Fibroblast of peridontal ligament (primary cell): Measurements from ENCODE around the gene DOK7.
A peak's percentile ranks its signal among the peaks of the same experiment; 100 is the strongest.

Experiments
- DNase-seq: peaks from one replicate; pipeline ENCODE4 v3.0.0-alpha.2; 2010; ENCODE audit errors: extremely low read depth

Gene DOK7

DNA sequence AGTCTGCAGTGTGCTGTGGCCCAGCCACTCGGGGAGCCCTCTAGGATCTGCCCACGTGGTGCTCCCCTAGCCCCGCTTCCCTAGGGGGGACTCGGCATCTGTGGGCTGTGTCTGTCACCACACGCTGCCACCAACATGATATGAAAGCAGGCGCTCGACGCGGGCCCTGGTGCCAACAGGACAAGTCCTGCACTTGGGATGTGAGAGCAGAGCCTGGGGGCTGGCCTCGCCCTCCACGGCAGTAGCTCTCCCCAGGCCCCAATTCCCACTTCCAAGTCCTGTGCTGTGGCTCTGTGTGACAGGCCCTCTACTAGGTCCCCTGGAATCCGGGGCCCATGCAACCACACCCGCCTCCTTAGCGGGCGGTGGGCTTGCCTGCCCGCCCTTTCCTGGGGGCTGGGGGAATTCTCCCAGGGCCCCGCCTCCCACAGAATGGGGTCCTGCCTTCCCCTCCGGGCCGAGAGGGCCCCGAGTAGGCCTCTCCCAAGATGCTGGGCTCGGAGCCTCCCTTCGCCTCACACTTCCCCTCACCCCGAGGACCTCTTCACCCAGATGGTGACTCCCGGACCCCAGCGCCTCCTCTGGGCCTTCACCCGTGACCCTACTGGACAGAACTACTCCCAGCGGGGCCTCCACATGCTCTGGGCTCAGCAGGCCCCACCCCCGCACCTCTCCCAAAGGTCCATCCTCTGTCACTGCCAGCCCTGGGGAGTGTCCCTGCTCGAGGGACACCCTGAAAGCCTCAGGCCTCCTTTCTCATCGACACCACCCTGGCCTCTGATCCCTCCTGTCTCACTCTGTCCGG, 57.9 kb downstream of the DOK7 start:
- DNase-seq = no peak

DNA sequence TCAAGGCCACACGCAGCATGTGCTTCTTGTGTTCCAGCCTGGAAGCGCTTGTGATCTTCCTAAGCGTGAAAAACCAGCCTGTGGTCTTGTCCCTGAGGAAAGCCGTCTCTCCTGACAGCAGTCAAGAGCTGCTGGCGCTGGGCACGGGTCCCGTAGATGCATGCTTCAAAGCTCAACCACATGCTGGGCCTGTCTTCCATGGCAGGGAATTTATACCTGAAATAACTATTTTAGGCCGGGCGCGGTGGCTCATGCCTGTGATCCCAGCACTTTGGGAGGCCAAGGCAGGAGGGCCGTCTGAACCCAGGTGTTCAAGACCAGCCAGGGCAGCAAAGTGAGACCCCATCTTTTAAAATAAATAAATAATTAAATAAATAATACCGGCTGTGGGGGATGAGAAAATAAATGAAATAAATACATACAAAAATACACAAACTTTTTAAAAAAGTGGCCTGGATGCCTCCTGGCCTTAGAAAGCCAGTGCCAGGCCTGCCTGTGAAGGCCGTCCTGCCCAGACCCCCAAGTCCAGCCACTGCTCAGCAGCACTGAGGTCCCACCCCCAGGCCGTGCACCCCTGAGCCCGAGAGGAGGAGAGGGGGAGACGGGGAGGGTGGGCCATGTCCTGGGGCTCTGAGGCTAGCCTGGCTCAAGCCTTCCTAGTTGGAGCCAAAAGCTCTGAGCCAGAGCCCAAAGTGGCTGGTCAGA, 58.7 kb downstream of the DOK7 start:
- DNase-seq = no peak

DNA sequence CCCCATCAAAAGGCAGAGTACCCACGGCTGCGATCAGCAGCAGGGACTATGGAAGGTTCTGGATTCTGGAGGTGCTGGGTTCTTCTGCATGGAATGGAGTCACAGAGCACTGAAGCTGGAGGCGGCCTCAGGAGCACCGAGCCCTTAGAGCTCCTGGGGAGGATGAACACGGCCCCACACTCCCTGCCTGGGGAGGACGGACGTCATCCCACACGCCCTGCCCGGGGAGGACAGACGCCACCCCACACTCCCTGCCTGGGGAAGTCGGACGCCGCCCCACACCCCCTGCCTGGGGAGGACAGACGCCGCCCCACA, 59.2 kb downstream of the DOK7 start:
- DNase-seq = no peak

DNA sequence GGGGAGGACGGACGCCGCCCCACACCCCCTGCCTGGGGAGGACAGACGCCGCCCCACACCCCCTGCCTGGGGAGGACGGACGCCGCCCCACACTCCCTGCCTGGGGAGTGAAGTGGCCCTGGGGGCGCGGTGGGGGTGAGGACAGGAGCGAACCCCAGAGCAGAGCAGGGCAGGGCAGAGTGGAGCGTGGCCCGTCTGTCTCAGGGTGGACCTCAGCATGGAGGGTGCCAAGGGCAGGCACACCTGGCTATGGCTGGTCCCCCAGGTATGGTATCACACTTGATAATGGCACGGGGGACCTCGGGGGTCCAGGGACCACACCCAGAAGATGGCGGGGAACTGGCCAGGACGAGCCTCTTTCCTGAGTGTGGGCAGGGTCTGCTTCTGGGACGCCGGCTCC, 59.5 kb downstream of the DOK7 start:
- no peak for DNase-seq

DNA sequence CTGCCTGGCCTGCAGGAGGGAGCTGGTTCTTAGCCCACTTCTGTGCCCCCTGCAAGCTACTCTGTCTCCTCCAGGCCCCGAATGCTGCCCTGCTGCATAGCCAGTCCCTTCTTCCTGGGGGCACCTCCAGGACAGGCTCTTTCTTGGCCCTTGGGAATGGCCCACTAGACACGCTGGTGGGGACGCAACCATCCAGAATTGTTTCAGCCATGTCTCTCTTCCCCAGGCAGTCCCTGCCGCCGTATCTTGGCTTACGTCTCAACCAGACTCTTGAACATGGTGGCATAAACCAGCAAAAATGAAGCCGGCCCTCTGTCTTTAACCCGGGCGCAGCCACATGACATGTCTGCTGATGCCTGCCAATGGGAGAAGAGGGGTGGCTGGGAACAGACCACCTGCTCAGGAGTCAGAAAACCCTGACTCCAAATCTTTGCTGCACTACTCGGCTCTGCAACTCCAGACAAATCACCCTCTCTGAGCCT, 60.1 kb downstream of the DOK7 start:
- DNase-seq = no peak

DNA sequence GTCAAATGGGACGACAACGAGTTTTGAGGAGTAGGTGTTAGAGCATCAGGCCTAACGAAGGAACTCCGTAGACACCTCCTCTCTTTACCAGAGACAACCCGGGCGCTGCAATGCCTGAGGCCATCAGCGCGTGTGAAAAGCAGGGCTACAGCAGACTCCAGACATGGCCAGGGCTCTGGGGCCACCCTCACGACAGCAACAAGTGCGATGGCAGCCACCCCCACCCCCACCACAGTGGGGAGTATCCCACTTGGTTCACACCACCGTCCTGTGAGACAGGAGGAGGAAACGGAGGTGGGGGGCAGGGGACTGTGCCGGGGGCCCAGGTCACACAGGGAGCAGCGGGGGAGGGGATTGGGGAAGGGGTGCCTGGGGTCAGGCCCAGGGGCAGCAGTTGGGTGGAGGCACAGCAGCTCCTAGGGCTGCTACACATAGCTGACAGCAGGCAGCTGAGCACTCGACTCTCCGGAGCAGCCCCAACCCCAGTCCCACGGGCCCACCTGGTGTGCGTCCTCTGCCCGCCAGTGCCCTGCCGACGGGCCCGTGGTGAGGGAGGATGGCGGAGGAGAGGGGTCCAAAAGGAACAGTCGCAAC, 60.6 kb downstream of the DOK7 start:
- no peak for DNase-seq

DNA sequence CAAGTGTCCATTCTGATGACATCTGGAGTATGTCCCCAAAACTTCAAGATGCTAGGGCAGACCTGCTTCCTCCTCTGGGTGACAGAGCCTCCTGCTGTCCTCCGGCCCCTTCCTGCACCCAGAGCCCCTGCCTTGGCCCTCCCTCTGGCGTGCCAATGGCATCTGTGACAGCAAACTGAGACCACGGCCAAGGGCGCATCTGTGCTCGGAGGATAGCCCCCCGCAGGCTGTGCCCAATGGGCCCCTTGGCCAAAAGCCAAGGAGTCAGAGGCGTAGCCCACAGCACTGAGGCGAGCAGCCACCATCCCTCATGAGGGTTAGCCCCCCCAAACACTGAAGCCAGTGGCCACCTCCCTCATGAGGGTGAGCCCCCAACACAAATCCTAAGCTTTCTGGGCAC, 61.2 kb downstream of the DOK7 start:
- no peak for DNase-seq

DNA sequence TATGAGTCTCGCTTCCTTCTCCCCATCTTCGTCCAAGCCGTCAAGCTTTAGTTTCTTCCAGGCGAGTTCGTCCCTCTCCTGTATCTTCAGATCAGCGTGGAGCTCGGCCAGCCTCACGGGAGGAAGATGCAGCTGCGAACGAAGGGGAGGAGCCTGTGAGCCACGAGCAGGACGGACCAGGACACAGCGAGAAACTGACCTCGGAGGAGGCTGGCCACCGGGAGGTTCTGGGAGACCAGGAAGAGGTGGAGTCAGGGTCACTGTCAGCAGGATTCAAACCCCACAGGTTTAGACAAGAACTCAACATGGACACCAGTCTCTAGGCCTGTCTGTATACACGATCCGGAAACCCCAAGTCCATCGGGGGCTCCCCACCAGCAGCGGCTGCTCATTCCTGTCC, 61.8 kb downstream of the DOK7 start:
- DNase-seq = no peak

DNA sequence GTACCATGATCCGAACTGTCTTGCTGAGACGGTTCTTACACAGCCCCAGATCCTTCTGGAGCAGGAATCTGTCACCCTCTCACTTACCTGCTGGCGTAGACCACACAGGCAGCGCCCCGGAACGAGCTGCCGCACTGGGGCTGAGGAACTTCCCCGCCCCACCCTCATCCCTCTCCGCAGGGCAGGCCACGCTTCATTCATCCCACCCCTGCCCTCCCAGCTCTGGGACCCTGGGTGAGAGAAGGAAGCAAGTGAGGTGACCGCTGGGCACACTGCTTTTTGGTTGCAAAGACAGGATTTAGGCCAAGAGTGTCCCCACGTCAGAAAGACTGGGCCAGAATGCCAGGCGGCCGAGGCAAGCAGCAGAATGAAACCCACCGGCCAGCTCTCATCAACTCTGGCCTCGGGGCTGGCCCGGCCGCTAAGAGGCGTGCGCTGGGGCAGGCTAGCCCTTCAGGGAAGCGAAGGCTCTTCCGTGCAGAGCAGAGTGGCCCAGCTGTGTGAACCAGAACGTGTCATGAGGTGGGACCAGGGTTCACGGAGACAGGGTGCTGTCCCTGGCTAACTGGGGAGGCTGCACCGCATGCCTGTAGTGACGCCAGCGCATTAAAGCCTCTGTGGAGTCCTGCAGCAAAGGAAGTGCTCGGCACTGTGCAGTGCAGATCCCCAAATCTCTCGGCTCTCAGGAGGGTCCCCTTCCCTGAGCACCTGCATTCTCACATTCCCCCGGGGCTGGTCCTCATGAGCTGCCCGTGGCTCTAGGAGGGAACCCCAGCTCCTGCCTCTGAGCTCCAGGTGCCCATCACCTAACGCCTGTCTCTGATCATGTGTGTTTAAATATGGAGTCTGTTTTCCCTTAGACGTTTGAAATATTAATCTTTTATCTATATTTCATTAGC, 62.7 kb downstream of the DOK7 start:
- DNase-seq = no peak

DNA sequence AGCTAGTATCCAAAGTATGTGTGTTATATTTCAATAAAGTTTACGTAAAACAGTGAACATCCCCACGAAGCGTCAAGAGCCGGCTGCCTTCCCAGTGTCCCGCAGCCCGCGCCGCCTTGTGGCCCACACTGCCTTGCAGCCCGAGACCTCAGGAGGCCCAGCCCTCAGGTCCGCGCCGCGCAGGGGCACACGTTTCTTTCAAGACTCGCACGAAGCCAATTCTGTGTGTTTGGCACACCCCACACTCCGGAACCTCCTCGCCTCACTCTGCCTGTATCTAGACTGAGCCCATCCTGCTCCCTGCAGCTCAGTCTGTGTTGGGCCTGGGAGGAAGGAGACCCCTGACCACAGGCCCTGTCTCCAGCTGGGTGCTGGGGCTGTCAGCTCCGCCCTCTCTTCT, 63.4 kb downstream of the DOK7 start:
- DNase-seq = no peak

DNA sequence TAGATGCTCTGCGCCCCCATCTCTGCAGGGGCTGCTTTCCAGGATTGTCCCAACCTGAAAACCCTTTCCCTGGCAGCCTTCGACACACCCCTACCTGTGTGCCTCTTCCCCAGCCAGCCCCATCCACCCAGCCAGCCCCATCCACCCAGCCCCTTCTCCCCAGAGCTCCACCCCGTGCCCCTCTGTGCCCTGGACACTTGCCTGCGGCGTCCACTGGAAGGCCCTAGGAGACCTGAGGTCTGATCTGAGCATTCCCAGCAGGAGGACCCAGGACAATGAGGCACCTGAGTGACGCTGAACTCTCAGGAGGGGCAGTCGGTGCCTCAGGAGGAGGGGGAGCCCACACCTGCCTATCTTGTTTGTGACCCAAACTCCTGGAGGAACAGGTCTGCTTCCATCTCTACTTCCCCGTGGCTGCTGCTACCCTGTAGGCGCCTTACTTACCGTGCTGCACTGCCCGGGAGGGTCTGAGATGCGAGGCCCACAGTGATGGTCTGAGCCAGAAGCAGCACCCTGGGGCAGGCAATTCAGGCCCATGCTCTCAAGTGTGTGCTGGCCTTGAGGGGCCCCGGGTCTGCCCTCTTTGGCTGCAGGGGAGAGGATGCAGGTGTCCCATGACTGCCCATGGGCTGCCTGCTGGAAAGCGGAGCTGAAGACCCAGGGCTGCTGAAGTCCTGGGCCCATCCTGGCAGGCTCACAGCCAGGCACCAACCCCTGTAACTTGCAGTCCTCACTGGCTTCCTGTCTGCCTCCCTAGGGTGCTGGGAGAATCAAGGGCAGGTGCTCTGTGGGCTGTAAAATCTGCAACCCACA, 64.2 kb downstream of the DOK7 start:
- no peak for DNase-seq

DNA sequence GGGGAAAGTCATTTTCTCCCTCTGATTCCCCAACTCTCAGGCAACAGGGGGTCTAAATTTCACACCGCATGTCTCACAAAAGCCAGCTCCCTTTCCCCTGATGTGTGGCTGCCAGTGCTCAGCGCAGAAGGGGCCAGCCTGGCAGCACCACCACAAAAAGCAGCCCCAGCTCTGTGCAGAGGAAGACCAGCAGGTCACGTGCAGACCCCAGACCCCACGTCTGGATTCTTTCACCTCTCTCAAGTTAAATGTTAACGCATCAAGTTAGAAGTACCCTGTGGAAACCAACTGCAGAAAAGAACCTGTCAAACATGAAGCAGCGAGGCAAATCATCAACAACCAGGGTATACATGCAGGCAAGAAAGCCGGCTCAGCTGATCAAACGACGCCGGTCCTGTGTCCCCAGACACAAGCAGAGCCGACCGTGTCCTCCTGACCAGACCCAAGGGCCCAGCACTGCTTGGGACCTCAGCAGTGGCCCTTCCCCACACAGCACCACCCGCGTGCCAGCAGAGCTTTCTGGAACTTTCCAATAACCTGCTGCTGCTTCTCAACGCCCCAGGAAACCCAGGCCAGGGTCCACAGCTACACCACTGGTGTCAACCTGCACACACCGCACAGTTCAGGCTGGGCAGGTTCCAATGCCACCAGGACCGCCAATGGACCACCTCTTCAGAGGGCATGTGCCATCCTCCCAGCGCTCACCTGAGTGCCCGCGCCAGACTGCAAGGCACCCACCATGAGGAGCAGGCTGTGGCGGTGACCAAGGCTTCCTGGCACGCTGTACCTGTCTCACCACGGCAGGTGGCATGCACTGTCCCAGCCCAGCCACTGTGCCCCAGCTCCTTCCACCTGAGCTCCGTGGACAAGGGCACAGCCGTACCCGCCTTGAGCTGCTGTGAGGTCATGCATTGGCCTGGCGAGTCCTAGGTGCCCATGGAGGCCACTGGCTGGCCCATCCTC, 65.1 kb downstream of the DOK7 start:
- DNase-seq = no peak

DNA sequence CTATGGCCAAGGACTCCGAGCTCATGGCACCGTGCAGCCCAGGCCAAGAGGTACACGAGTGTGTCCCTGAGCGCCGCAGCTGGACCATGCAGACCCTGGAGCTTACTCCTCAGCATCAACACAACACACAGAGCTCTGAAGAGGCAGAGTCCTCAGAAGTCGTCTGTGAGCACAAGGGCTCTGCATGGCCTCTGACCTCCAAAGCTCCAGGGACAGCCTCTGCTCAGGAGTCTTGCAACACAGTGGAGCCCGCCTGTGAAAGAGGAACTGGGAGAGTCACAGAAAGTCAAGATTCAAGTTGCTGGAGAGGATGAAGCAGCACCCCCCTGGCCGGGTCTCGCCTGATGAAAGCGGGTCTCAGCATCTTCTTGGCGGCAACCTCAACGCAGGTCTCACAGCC, 66.3 kb downstream of the DOK7 start:
- DNase-seq = no peak

DNA sequence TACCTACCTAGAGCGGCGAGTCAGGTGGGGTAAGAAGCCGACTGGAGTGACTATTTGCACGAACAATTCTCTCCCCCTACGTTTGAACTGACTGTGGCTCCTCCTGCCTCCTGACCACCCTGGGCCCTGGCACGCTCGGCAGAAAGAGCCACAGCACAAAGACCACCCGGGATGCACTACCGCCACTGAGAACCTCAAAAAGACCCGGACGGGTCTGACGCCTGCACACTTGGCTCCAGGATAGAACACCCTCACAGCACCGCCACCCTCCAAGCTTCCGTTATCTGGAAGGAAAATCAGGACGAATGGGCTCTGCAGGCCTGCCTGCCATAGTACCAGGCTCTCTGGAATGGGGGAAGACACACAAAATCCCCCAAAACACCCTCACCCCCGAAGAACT, 66.9 kb downstream of the DOK7 start:
- DNase-seq = no peak

DNA sequence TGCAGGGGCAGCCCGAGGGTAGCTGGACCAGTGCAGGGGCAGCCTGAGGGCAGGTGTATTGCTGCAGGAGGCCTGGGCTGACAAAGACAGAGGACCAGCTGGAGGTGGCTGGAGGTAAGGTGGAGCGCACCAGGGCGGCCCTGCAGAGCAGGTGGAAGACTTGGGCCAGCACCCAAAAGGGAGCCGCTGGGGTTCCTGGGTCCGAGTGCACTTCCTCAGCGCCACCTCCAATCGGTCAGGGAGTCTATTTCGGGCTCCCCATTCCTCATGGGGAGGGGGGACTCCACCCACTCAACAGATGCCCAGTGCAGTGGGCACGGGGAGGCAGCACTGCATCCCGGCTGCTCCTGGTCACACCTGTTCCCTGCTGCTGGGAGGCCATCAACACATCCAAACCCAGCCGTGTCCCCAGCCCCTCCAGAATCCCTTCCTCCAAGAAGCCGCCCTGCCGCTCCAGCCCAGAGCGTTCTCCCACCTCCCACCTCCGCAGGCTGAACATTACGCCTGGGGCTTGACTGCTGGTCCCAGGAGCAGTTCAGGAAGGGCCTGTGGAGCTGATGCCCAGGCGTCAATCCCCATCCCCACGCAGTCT, 67.7 kb downstream of the DOK7 start:
- DNase-seq = no peak

DNA sequence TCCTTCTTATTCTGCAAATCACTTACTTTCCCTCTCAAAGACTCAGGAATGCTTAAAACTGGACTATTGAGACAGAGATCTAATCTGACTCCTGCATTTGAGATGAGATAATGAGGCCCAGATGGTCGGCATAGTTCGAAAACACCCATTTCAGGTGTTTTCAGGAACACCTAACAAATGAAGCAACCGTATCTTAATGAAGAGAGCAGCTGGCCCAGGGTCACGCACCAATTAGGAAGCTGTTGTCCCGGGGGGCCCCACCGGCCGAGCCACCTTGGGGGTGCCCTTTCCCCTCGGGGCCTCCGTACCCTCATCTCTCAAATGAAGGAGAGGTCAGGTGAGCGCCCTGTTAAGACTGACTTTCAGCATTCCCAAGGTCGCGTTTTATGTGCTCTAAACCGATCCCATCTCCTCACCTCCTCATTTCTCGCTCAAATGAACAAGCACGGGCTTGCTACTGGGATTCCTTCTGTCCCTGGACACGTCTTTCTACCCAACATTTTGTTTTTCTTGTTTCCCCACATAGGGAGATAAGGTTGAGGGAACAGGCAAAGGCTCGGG, 68.3 kb downstream of the DOK7 start:
- peak; percentile 12 for DNase-seq

DNA sequence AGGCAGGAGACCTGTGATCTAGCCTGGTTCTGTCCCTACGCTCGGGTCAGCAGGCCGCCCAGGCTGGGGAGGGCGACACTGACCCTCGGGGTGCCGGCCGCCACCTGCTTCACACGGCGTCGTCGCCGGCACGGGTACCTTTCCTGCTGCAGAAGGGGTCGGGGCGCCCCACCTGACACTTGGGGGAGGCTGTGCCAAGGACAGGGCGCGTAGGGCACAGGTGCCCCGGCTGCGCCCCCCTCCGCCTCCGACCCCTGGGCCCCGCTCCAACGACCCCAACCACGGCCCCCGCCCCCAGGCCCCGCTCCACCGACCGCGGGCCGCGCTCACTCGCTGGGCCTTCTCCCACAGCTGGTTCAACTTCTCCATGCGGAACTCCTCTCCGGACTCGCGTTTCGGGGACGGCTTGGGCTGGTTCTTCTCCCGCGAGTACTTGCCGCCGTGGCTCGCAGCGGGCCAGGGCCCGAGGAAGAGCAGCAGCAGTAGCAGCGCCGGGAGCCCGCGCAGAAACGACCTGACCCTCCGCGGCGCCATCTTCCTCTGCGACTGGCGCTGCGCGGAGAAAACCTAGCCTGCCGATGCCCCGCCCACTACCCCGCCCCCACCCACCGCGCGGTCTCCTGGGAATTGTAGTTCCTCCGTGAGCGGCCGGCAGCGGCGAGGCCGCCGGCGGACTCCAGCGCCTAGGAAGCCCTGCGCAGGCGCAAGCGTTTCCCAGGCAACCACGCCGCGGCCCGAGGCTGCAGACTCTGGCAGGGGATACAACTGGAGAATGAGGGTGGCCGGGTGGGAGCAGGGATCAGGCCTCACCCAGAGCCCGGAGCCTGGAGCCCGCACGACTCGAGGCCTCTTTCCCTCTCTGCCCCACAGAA, 69.0 kb downstream of the DOK7 start, which contains the start of gene LRPAP1:
LRPAP1 (minus strand) TSS at position 544 of the 872 bp plus-strand sequence; CDS start at position 534, 10 bp downstream.
- peak; percentile 86 for DNase-seq

DNA sequence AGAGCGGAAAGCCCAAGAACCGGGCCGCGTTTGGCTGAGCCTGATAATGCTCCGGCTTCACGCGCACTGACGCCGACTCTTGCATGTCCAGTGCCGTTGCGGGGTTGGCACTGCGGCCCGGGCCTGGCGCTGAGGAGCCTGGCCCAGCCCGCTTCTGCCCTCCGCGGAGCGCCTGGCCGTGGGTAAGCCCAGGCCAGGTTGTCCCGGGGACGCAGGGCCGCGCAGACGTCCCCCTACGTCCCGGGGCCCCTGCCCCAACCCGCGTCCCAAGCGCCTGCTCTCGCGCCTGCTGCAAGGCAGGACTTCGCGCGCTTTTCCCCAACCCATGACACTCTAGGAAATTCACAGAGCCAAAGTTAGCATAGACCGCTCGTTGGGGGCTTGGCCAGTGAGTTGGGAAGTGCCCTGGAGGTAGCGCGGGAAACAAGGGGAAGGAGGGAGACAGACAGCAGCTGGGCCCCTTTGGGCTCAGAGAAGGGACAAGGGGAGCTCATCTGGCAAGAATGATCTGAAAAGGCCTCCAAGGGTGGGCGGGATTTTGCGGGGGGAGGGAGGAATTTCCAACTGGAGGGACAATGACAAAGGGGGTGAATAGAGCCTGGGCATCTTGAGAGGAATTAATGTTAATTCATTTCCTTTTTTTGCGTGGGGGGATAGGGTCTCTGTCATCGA, 69.8 kb downstream of the DOK7 start:
- peak; percentile 3 for DNase-seq
